ENCODE data around the gene GSE1.

DNA sequence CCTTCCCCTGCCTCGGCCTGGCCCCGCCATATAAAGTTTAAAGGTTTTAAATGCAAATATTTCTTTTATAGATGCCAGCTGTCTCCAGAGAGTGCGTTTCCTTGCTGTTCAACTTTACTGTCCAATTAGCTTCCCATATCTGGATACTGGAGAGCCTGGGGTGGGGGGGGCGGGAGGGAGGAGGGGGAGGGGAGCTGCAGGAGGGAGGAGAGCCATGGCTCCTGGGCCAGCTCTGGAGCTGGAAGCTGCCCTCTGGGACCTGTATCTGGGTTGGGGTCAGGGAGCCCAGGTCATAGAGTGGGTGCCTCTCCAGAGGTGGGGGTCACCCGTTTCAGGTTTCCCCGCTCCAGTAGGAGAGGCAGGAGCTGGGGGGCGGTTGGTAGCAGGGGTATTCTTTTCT, 6.2 kb upstream of the GSE1 start:
- TF ChIP-seq BHLHE40 (IDR thresholded peaks at IDR 0.05; ENCODE audit: borderline replicate concordance) (no peak), FOXM1 (IDR thresholded peaks at IDR 0.05; ENCODE audit: borderline replicate concordance) (no peak), ELF4 (IDR thresholded peaks at IDR 0.05) (no peak), SUZ12 (IDR thresholded peaks at IDR 0.05) (no peak), SP1 (IDR thresholded peaks at IDR 0.05) (no peak), ARNT (IDR thresholded peaks at IDR 0.05) (no peak), NFRKB (IDR thresholded peaks at IDR 0.05) (no peak)
